ENCODE measurements around the gene TTLL8. TPM values are rescaled to one million over a fixed set of nuclear protein-coding genes. Genes with fewer than 3 reads are reported as not detected.
"Not testable (repeated sequence)": the region's sequence is repeated elsewhere in the genome, so short reads cannot be mapped to it uniquely, and the experiment has no call there.

The TTLL8 gene
- polyA plus RNA-seq, 1 donor from 2014 or later, result not detected

- H4K20me1 ChIP-seq (ENCODE audit: insufficient read depth), result no peaks in the 10 kb centered on the region
- no peaks in the 10 kb centered on the region for H3K36me3 ChIP-seq (ENCODE audit: insufficient read depth, low read length)
- no peak overlapping the region for H3K4me2 ChIP-seq (ENCODE audit: low read length)
- no peak overlapping the region for H2AFZ ChIP-seq (ENCODE audit: low read depth, low read length)
- H3K9me2 ChIP-seq (ENCODE audit: insufficient read depth, low read length), result no peaks in the 10 kb centered on the region
- no peaks in the 10 kb centered on the region for H3K79me2 ChIP-seq (replicated peaks; ENCODE audit: insufficient read depth, low read length)
- TF ChIP-seq SMC3 (conservative IDR thresholded peaks at IDR 0.05; ENCODE audit: poor library complexity) (no peak), POLR2AphosphoS5 (IDR thresholded peaks at IDR 0.05) (no peak), REST (IDR thresholded peaks at IDR 0.05; ENCODE audit: borderline replicate concordance) (no peak), EZH2 (IDR thresholded peaks at IDR 0.05; ENCODE audit: borderline replicate concordance, insufficient read depth, low read length, poor library complexity, severe bottlenecking) (no peak), RAD21 (conservative IDR thresholded peaks at IDR 0.05) (no peak), MXI1 (conservative IDR thresholded peaks at IDR 0.05; ENCODE audit: poor library complexity, severe bottlenecking) (no peak), EP300 (conservative IDR thresholded peaks at IDR 0.05; ENCODE audit: poor library complexity, severe bottlenecking) (no peak)
- H3F3A ChIP-seq (ENCODE audit: insufficient read depth, low read length, poor library complexity, severe bottlenecking), result no peaks in the 10 kb centered on the region
- no peak overlapping the region for H3K4me3 ChIP-seq (ENCODE audit: low read length)
- peaks cover 9% of the 10 kb centered on the region for H3K9me3 ChIP-seq (ENCODE audit: low read length)
- no peak overlapping the region for H3K9ac ChIP-seq (ENCODE audit: low read length)
- H3K27ac ChIP-seq (ENCODE audit: low read length), result no peak overlapping the region
- H3K27me3 ChIP-seq (ENCODE audit: insufficient read depth, low read depth, low read length), result peaks cover 17% of the 10 kb centered on the region
Measured at GRCh38 chr22:49983148-49984042, 74.7 kb downstream of the TTLL8 start.

- H3K27me3 ChIP-seq (ENCODE audit: insufficient read depth, low read depth, low read length), result peaks cover 17% of the 10 kb centered on the region
- H3K9me2 ChIP-seq (ENCODE audit: insufficient read depth, low read length); H3K36me3 ChIP-seq (ENCODE audit: insufficient read depth, low read length); H3K27ac ChIP-seq (ENCODE audit: low read length); H3K79me2 ChIP-seq (replicated peaks; ENCODE audit: insufficient read depth, low read length); H3K4me2 ChIP-seq (ENCODE audit: low read length); H3F3A ChIP-seq (ENCODE audit: insufficient read depth, low read length, poor library complexity, severe bottlenecking); H3K9me3 ChIP-seq (ENCODE audit: low read length); H4K20me1 ChIP-seq (ENCODE audit: insufficient read depth); H2AFZ ChIP-seq (ENCODE audit: low read depth, low read length); H3K9ac ChIP-seq (ENCODE audit: low read length); H3K4me3 ChIP-seq (ENCODE audit: low read length): not testable (repeated sequence)
Measured at GRCh38 chr22:49981799-49982198, 76.3 kb downstream of the TTLL8 start.

- Histone ChIP-seq H3K36me3 (ENCODE audit: insufficient read depth, low read length) (no peaks in the 10 kb centered on the region), H3K9me3 (ENCODE audit: low read length) (peaks cover 9% of the 10 kb centered on the region), H3K27me3 (ENCODE audit: insufficient read depth, low read depth, low read length) (peaks cover 17% of the 10 kb centered on the region), H2AFZ (ENCODE audit: low read depth, low read length) (no peak overlapping the region), H3K79me2 (replicated peaks; ENCODE audit: insufficient read depth, low read length) (no peaks in the 10 kb centered on the region), H3K27ac (ENCODE audit: low read length) (no peak overlapping the region), H4K20me1 (ENCODE audit: insufficient read depth) (no peaks in the 10 kb centered on the region), H3F3A (ENCODE audit: insufficient read depth, low read length, poor library complexity, severe bottlenecking) (no peaks in the 10 kb centered on the region), H3K4me3 (ENCODE audit: low read length) (no peak overlapping the region), H3K4me2 (ENCODE audit: low read length) (no peak overlapping the region), H3K9me2 (ENCODE audit: insufficient read depth, low read length) (no peaks in the 10 kb centered on the region), H3K9ac (ENCODE audit: low read length) (no peak overlapping the region)
- TF ChIP-seq EP300 (conservative IDR thresholded peaks at IDR 0.05; ENCODE audit: poor library complexity, severe bottlenecking) (no peak), CTCF (IDR thresholded peaks at IDR 0.05; ENCODE audit: poor library complexity, severe bottlenecking) (no peak), RAD21 (conservative IDR thresholded peaks at IDR 0.05) (no peak), REST (IDR thresholded peaks at IDR 0.05; ENCODE audit: borderline replicate concordance) (no peak), EZH2 (IDR thresholded peaks at IDR 0.05; ENCODE audit: borderline replicate concordance, insufficient read depth, low read length, poor library complexity, severe bottlenecking) (no peak), TAF1 (IDR thresholded peaks at IDR 0.05; ENCODE audit: low read depth) (no peak), MXI1 (conservative IDR thresholded peaks at IDR 0.05; ENCODE audit: poor library complexity, severe bottlenecking) (no peak), POLR2AphosphoS5 (IDR thresholded peaks at IDR 0.05) (no peak), SMC3 (conservative IDR thresholded peaks at IDR 0.05; ENCODE audit: poor library complexity) (no peak)
Measured at GRCh38 chr22:49979587-49980264, 78.4 kb downstream of the TTLL8 start.
